GM13977 (cell line): ENCODE measurements around the gene SERPINA6.
"Not testable (repeated sequence)": the region's sequence is repeated elsewhere in the genome, so short reads cannot be mapped to it uniquely, and the experiment has no call there.

ENCODE experiments used
- DNase-seq: peaks from one replicate; pipeline ENCODE4 v3.0.0; 2012; ENCODE audit warnings: low spot score
- in situ Hi-C: fragments of 300-500 bp; cut with MboI; formaldehyde crosslinking; loops from one replicate; pipeline ENCODE4 v1.12.0; 2022; ENCODE audit warnings: low sequenced_read_pairs, low pct_unique_long_range_greater_than_20kb, mixed read lengths, inconsistent platforms; ENCODE audit not compliant: unreplicated experiment
- TF ChIP-seq, protein P1 (sequence below): IDR thresholded peaks from 2 replicates; pipeline ENCODE4 v1.5.1; 2012; ENCODE audit warnings: mild to moderate bottlenecking, control low read depth; ENCODE audit not compliant: insufficient read depth; ENCODE audit errors: extremely low read depth, missing control alignments

Gene SERPINA6

GRCh38 chr14:94306047-94306978 is 16.8 kb downstream of the SERPINA6 start:
- TF ChIP-seq, protein P1, sequence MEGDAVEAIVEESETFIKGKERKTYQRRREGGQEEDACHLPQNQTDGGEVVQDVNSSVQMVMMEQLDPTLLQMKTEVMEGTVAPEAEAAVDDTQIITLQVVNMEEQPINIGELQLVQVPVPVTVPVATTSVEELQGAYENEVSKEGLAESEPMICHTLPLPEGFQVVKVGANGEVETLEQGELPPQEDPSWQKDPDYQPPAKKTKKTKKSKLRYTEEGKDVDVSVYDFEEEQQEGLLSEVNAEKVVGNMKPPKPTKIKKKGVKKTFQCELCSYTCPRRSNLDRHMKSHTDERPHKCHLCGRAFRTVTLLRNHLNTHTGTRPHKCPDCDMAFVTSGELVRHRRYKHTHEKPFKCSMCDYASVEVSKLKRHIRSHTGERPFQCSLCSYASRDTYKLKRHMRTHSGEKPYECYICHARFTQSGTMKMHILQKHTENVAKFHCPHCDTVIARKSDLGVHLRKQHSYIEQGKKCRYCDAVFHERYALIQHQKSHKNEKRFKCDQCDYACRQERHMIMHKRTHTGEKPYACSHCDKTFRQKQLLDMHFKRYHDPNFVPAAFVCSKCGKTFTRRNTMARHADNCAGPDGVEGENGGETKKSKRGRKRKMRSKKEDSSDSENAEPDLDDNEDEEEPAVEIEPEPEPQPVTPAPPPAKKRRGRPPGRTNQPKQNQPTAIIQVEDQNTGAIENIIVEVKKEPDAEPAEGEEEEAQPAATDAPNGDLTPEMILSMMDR: no peak
- DNase-seq: no peak
- in situ Hi-C loops: no loop called here

DNA sequence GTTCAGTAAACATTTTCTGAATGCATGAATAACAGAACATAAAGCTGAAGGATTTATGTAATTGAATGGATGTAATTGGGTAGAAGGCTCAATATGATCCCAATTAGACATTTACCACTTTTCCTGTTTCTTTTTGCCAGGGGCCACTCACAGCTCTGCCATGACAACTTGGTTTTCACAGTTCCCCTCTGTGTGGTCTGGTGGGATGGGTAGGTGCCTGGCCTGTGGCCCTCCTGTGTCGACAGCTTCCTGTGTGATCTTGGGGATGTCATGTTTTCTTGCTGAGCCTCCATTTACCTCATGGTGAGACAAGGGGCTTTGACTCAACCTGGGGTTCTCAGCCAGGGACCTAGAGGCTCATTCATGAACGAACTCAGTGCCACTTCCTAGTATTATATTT is 17.5 kb downstream of the SERPINA6 start:
- DNase-seq: no peak
- in situ Hi-C loops: no loop called here
- TF ChIP-seq, protein P1: no peak

- in situ Hi-C loops: no loop called here
- DNase-seq: no peak
- TF ChIP-seq, protein P1: no peak
These were observed 18.9 kb downstream of the SERPINA6 start for GRCh38 chr14:94304243-94304642.

DNA sequence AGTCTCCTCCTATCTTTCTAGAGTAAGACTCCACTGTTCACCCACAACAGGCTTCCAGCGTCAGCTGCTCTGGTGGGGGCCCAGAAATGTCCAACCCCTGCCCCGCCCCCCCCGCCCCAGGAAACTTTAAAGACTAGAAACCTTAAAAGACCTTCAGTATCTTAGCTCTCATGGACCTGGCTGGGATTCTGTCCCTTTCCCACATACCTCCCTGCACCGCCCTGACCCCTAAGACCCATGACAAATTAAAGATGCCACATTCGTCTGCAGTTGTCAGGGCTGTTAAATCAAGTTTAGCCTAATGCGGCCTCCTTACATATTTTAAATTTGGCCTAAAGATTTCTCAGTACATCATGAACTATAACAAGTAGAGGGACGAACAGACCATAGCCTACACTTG is 20.0 kb downstream of the SERPINA6 start:
- TF ChIP-seq, protein P1: no peak
- no peak for DNase-seq
- in situ Hi-C loops: no loop called here

DNA sequence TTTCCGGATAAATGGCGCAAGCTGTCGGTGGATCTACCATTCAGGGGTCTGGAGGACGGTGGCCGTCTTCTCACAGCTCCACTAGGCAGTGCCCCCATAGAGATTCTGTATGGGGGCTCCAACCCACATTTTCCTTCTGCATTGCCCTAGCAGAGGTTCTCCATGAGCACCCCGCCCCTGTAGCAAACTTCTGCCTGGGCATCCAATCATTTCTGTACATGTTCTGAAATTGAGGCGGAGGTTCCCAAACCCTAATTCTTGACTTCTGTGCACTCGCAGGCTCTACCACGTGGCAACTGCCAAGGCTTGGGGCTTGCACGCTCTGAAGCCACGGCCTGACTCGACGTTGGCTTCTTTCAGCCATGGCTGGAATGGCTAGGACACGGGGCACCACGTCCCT is 25.0 kb downstream of the SERPINA6 start:
- TF ChIP-seq, protein P1: no peak
- DNase-seq: no peak
- in situ Hi-C loops: no loop called here

GRCh38 chr14:94296181-94296545 is 27.0 kb downstream of the SERPINA6 start:
- in situ Hi-C loops, DNase-seq: not testable (repeated sequence)

DNA sequence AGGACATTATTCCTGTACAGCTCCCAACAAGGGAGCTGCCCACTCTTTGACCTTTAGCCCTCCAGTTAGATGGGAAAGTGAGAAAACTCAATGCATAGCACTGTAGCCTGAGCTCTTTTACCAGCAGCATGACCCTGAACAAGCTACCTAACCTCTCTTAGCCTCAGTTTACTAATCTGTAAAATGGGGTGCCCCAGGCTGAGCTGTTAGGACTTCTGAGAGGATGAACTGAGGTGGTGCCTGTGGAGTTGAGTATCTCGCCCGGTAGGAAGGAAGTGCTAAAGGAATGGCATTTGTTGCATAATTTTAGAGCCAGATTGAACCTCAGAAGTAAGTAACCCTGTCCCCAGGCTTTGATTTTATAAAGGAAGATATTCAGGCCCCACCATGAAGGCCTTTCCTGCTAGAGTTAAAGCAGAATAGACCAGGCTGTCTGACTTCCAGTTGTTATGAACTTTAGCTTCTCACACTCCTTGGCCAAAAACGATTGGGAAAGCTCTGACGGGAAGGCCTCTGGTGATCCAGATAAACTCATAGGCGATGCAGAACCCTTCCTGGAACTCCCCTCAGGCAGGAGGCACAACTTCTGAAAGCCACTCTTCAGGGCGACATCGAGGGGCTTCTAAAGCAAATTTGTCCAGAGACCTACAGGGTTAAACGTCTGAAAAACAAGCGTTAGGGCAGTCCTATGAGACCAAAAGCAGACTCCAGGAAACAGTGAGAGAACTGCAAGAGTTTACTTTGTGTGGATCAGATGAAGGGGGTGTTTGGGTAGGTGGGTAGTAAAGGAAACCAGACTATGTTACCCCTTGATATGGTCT is 27.6 kb downstream of the SERPINA6 start:
- TF ChIP-seq, protein P1: no peak
- in situ Hi-C loops: no loop called here
- DNase-seq: no peak
